ENCODE data around the gene RELN. TPM values are rescaled to one million over a fixed set of nuclear protein-coding genes. Genes with fewer than 3 reads are reported as not detected.

The RELN gene
- total and polyA plus RNA-seq, 2 experiments from 2014 or later, result 3.9 to 22.0 TPM

GRCh38 chr7:103717574-103717973, 271.9 kb downstream of the RELN start:
- H3K4me2 ChIP-seq, result no peak overlapping the region
- TF ChIP-seq EZH2 (IDR thresholded peaks at IDR 0.05; ENCODE audit: borderline replicate concordance), result no peak
- no peak for TF ChIP-seq CTCF (IDR thresholded peaks at IDR 0.05; ENCODE audit: poor library complexity)
- TF ChIP-seq EZH2phosphoT487 (IDR thresholded peaks at IDR 0.05; ENCODE audit: low read depth, severe bottlenecking, unreplicated experiment), result no peak
- no peak overlapping the region for H3K4me3 ChIP-seq

GRCh38 chr7:103715376-103716120, 273.9 kb downstream of the RELN start:
- no peaks in the 10 kb centered on the region for H3K4me1 ChIP-seq (ENCODE audit: insufficient read depth)
- H4K20me1 ChIP-seq (ENCODE audit: insufficient read depth, poor library complexity, severe bottlenecking), result no peaks in the 10 kb centered on the region
- no peak overlapping the region for H3K4me3 ChIP-seq
- no peak for DNase-seq (ENCODE audit: low spot score)
- no peaks in the 10 kb centered on the region for H3K27me3 ChIP-seq
- no peaks in the 10 kb centered on the region for H3K9me2 ChIP-seq (replicated peaks; ENCODE audit: insufficient read depth)
- no peaks in the 10 kb centered on the region for H3K79me2 ChIP-seq
- H3K27ac ChIP-seq, result no peak overlapping the region
- H3K4me2 ChIP-seq, result no peak overlapping the region
- TF ChIP-seq EZH2 (IDR thresholded peaks at IDR 0.05; ENCODE audit: borderline replicate concordance) (no peak), EZH2phosphoT487 (IDR thresholded peaks at IDR 0.05; ENCODE audit: low read depth, severe bottlenecking, unreplicated experiment) (no peak), CTCF (IDR thresholded peaks at IDR 0.05; ENCODE audit: poor library complexity) (no peak)
- 82% methylated on average over 4 of the region's 4 CpGs for WGBS (ENCODE audit: low lambda C conversion rate, missing lambda C conversion rate)
- H2AFZ ChIP-seq, result no peak overlapping the region
- no peaks in the 10 kb centered on the region for H3K9me3 ChIP-seq (ENCODE audit: low read depth)
- no peaks in the 10 kb centered on the region for H3K36me3 ChIP-seq (replicated peaks; ENCODE audit: insufficient read depth, low read depth)

More at GRCh38 chr7:103717574-103717973, 271.9 kb downstream of the RELN start:
- WGBS (ENCODE audit: low lambda C conversion rate, missing lambda C conversion rate), result 89% methylated on average over 3 of the region's 3 CpGs
- no peaks in the 10 kb centered on the region for H3K27me3 ChIP-seq
- no peaks in the 10 kb centered on the region for H3K9me2 ChIP-seq (replicated peaks; ENCODE audit: insufficient read depth)
- H3K4me1 ChIP-seq (ENCODE audit: insufficient read depth), result no peaks in the 10 kb centered on the region
- H3K27ac ChIP-seq, result no peak overlapping the region
- H3K79me2 ChIP-seq, result no peaks in the 10 kb centered on the region
- no peaks in the 10 kb centered on the region for H3K9me3 ChIP-seq (ENCODE audit: low read depth)
- H4K20me1 ChIP-seq (ENCODE audit: insufficient read depth, poor library complexity, severe bottlenecking), result no peaks in the 10 kb centered on the region
- no peak overlapping the region for H2AFZ ChIP-seq
- no peak for DNase-seq (ENCODE audit: low spot score)
- H3K36me3 ChIP-seq (replicated peaks; ENCODE audit: insufficient read depth, low read depth), result no peaks in the 10 kb centered on the region

- Histone ChIP-seq H3K79me2 (no peaks in the 10 kb centered on the region), H2AFZ (no peak overlapping the region), H3K36me3 (replicated peaks; ENCODE audit: insufficient read depth, low read depth) (no peaks in the 10 kb centered on the region), H3K9me3 (ENCODE audit: low read depth) (no peaks in the 10 kb centered on the region), H3K9me2 (replicated peaks; ENCODE audit: insufficient read depth) (no peaks in the 10 kb centered on the region), H3K4me2 (no peak overlapping the region), H3K27me3 (no peaks in the 10 kb centered on the region), H4K20me1 (ENCODE audit: insufficient read depth, poor library complexity, severe bottlenecking) (no peaks in the 10 kb centered on the region), H3K4me3 (no peak overlapping the region), H3K4me1 (ENCODE audit: insufficient read depth) (no peaks in the 10 kb centered on the region), H3K27ac (no peak overlapping the region)
- TF ChIP-seq EZH2phosphoT487 (IDR thresholded peaks at IDR 0.05; ENCODE audit: low read depth, severe bottlenecking, unreplicated experiment) (no peak), CTCF (IDR thresholded peaks at IDR 0.05; ENCODE audit: poor library complexity) (no peak), EZH2 (IDR thresholded peaks at IDR 0.05; ENCODE audit: borderline replicate concordance) (no peak)
- DNase-seq (ENCODE audit: low spot score), result no peak
- 73% methylated on average over 9 of the region's 9 CpGs for WGBS (ENCODE audit: low lambda C conversion rate, missing lambda C conversion rate)
These were observed 275.0 kb downstream of the RELN start for GRCh38 chr7:103714376-103714927.

Data from hepatocyte (in vitro differentiated cells).